GM08714 (cell line): ENCODE results near the gene ZC3H7B.

ENCODE experiments used
- H3K4me3 ChIP-seq: fragments of 200-500 bp; sonication (Bioruptor generic); 2 replicates; pipeline ENCODE4 v1.5.1; 2014; ENCODE audit warnings: mild to moderate bottlenecking, low read length, inconsistent platforms
- ZNF274 ChIP-seq: IDR thresholded peaks from 2 replicates; pipeline ENCODE4 v1.6.1; 2012; ENCODE audit warnings: mild to moderate bottlenecking, low read depth, low read length

The ZC3H7B gene

DNA sequence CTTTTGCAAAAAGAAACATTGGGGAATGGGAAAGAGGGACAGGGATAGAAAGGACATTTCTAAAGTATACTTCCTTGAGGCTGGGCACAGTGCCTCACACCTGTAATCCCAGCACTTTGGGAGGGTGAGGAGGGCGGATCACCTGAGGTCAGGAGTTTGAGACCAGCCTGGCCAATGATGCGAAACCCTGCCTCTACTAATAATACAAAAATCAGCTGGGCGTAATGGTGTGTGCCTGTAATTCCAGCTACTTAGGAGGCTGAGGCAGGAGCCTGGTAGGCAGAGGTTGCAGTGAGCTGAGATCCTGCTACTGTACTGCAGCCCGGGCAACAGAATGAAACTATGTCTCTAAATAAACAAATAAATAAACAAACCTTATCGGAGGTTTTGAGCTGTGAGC lies 64.1 kb downstream of the ZC3H7B start:
- no peak for TF ChIP-seq ZNF274
- no peak overlapping the region for H3K4me3 ChIP-seq

DNA sequence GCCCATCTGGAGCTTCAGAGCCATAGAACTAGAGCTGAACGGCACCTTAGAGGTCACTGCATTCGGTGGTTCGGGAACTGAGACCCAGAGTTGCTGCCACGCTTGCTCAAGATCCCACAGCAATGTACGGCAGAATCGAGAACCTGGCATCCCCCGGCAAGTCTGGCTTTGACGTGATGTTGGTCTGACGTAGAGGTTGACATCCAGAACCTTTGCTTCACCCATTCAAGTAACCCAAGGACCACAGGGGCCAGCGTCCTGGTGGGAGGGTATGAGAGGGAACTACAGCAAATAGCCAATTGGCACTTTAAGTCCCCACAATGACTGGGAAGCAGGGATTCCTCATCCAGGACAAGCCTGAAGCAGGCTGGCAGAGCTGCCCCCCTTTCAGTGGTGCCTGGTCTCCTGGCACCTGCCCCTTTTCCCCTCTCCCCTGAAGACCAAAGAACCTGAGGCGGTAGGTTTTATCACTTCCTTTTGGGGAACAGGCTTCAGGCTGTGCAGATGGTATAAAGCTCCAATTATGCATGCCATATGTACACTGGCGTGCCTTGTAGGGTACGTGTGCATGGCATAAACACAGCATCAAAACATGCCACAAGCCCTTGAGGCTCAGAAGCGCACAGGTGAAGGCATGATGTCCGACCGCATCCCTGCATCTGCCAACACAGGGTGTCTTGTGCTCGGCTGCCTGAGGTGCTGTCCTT lies 65.2 kb downstream of the ZC3H7B start:
- no peak for TF ChIP-seq ZNF274
- H3K4me3 ChIP-seq: no peak overlapping the region

DNA sequence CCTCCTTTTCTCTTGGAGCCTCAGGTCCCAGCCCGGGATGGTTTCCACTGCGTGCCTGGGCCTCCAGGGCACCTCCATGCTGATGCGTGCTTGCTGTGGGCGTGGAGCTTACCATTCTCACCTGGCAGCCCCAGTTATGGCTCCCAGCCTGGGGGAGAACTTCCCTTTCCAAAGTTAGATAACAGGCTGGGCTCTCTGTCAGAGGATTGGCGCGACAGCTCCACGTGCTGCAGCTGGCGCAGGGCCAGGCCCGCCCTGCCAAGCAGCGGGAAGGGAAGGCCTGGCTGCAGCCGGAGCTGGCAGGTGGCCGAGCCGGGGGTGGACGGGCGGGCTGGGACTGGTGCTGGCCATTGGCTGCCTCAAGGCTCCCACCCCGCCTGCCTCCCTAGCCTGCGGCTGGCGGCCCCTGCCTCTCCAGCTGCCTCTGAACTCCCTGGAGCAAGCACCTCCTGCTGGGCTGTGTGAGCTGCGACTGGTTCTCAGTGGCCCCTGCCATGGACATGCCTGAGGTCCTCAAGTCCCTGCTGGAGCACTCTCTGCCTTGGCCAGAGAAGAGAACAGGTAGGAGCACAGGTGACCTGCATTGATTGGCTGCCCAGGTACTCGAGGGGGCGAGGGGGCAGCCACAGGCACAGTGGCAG lies 65.8 kb downstream of the ZC3H7B start:
- no peak for TF ChIP-seq ZNF274
- H3K4me3 ChIP-seq: no peak overlapping the region

DNA sequence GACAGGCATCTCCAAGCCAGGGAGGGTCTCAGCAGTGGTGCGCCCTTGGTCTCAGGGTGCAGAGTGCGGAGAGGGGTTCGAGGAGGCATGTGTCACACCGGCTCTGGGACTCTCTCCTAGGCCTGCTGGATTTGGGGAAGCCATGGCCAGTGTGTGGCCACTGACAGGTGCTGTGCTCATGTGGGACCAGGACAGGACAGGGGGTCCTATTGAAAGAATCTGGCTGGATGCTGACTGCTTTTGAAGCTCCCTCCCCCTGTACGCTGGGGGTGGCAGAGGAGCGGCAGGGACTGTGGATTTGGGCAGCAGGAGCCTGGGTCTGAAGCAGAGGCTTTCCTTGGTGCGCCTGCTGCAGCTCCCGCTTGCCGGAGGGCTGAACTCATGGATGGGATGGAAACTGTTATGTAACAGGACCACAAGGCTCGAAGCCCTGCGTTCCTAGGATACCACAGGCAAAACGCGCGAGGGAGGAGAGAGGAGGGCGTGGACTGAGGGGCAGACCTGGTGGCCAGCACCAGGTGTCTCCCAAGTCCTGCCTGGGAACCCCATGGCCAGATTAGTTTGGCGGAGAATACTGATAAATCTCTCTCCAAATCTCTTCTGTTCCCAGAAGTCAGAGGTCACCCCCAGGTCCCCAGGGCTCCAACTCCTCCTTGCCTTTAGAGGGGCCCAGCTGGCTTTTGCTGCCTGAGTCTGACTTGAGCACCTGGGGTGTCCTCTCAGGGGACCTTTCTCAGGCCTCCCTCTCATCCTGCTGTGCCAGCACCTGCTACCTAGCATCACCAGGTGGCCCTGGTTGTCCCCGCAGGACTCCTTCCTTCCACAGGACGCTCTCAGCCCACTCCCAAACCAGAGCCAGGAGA lies 66.6 kb downstream of the ZC3H7B start:
- no peak overlapping the region for H3K4me3 ChIP-seq
- TF ChIP-seq ZNF274: no peak

DNA sequence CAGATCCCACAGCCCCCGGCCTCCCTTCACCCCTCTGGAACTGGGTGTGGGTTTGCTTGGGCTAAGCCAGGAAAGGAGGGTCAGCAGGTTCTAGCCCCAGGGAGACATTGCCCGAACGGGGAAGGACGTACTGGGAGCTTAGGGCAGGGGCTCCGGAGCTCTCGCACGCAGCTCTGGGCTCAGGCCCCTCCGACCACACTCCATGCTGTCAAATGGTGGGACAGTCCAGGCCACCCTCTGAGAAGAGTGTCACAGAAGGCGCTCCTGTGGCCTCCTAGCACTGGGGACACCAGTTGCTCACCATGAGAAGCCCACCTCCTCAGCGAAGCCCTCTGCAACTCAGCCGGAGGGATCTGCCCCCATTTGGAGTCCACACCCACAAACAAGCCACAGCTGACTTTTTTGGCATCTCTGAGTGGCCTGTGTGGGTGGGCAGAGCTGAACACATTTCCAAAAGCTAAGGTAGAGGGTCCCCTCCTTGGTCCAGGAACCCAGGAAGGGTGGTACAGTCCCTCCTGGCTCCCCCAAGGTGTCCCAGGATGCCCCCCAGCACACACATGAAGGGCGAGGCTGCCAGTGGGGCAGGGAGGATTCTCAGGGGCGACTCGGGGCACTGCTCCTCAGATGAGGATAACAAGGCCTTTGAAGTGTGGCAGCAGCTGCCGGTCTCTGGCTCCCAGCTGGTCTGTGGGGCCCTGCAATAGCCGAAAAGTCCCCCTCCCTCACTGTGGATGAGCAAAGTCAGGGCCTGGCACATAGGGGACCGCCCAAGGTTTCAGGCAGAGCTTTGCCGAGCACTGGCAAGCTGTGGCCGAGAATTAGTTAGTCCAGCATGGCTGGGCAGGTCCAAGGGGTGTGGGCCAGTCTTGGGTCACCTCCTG lies 67.5 kb downstream of the ZC3H7B start:
- no peak for TF ChIP-seq ZNF274
- no peak overlapping the region for H3K4me3 ChIP-seq

DNA sequence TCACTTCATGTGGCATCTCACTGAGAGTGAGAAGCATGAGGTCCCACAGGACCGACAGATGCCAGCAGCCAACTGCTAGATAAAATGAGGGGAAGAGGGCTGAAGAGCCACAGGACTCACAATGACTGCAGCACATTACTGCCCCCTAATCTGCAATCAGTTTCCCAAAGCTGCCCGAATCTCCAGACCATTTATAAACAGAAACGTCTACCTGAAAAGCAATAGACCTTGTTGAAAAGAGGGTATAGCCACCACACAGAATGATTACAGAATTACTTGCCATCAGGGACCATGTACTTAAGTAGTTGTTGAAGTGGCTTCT lies 68.1 kb downstream of the ZC3H7B start:
- no peak for TF ChIP-seq ZNF274
- H3K4me3 ChIP-seq: no peak overlapping the region

DNA sequence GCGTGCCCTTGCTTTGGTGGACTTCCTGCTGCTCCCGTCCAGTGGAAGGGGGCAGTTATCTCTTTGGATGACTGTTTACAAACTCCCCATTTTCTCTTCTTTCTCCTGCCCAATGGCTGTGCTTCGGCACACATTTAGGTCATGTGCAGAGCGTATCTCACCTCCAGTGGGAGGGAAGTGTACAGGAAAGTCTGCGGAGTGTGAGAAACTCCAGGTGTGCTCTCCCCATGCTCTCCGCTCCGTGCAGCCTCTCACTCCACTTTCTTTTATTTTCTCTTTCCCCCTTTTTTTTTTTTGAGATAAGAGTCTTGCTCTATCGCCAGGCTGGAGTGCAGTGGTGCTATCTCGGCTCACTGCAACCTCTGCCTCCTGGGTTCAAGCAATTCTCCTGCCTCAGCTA lies 68.5 kb downstream of the ZC3H7B start:
- TF ChIP-seq ZNF274: no peak
- no peak overlapping the region for H3K4me3 ChIP-seq

DNA sequence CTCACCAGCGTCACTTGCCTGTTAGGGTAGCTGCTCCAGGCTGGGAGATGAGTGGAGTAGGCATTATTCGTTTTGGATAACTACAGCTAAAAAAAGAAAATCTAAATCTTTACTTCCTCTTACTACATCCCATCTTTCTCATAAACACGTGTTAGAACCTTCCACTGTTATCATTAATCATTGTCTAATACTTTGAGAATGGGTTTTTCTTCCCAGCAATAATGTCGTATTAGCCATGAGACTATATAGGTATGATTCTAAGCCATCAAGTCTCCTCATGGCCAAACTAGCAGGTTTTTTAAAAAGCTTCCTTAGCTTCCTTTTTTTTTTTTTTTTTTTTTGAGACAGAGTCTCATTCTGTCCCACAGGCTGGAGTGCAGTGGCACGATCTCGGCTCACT lies 76.5 kb downstream of the ZC3H7B start:
- no peak for TF ChIP-seq ZNF274
- no peak overlapping the region for H3K4me3 ChIP-seq

DNA sequence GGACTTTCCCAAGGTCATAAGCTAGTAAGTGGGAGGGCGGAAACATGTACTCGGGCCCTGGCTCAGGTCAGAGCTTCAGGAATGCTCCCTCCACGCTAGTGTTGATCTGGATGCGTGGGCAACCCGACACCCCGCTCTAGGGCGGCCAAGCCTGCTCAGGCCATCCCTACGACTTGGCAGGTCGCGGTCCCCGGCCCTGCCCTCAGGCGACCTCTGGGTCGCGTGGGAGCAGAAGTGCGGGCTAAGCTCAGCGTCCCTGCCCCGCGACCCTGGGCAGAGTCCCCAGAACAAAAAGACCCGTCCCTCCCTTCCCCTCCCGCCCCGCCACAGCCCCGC lies 79.6 kb downstream of the ZC3H7B start:
- peak overlapping the region; percentile 72; the same call in 1 of the 2 replicates for H3K4me3 ChIP-seq
- no peak for TF ChIP-seq ZNF274

DNA sequence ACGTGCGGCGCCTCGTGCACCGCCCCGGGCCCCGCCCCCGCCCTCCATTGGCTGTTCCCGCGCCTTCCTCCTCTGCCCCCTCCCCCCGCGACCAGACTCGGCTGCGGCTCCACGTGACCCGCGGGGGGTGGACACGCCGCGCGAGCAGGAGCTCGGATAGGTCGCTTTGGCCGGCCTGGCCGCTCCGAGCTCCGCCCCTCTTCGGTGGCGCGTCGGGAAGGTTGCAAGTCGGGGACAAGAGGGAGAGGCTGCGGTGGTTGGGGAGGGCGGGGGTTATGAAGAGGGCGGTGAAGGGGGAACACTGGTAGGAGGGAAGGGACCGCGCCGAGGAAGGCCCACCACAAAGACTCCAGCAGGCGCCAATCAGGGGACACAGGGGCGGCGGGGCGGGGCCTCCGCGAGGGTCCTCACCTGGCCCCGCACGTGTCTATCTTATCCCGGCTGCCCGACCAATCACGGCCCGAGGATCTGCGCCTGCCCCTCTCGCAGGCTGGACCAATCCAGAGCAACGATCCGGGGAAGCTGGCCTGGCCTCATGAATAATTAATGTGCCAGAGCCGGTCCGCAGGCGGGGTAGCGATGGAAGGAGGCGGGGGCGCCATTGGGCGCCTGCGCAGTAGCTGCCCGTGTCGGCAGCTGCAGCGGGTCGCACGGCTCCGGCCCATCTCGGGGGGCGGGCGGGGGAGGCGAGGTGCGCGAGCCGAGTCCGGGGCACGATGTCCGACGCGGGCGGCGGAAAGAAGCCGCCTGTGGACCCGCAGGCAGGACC lies 80.2 kb downstream of the ZC3H7B start, which contains the start of gene TEF:
TEF (plus strand) TSS at position 614 of the 769 bp plus-strand sequence; CDS start at position 717, 103 bp downstream.
- no peak for TF ChIP-seq ZNF274
- peak within 1 kb of the TSS; percentile 72 for H3K4me3 ChIP-seq

DNA sequence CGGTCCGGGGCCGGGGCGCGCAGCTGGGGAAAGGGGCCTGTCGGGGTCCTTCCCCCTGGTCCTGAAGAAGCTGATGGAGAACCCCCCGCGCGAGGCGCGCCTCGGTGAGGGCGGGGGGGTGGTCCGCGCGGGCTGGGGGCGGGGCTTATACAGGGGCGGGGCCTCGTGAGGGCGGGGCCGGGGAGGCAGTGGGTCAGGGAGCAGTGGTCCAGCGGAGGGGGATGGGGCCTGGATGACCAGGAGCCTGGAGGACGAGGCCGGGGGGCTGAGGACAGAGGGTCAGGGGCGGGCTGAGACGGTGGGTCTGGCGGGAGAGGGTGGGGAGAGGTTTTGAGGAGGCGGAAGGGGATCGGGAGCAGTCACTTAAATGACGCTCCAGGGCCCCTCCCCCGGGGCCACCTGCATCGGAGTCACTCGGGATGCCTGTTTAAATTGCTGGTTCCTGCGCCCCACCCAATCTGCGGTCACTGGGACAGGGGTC lies 80.8 kb downstream of the ZC3H7B start:
- peak overlapping the region; percentile 62 for H3K4me3 ChIP-seq
- TF ChIP-seq ZNF274: no peak

DNA sequence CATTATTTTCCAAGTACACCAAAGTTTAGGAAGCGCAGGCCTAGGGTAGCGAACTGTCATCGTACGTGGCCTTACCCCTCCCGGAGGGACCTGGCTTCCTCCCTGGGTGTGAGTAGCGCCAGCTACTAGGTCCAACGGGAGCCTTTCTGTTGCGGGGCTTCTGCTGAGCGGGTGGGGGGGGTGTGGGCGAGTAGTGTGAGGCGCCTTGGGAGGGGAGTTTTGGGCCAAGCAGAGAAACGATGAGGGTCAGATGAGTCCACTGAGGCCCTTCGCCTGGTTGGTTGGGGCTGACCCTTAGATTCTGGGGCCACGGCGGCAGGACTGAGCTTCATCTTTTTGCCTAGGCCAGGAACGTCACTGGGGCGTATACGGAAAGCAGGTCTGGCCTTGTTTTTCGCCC lies 81.3 kb downstream of the ZC3H7B start:
- peak overlapping the region; percentile 62 for H3K4me3 ChIP-seq
- TF ChIP-seq ZNF274: no peak

DNA sequence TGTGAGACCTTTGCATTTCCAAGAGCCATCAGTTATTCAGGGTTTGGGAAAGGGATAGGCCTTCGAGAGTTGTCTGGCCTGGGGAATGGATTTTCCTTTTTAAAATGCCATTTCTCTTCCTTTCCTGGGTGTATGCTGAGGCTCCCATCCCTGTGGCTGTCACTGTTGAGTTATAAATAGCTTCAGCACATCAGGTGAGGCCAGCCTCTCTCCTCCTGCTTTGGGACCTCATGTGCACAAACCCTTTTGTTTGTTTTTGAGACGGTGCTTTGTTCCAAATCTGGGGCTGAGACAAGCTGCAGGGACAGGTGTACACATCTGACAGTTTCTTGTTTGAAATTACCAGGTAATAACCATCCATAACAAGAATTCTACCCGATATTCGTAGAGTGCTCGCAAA lies 81.8 kb downstream of the ZC3H7B start:
- no peak for TF ChIP-seq ZNF274
- H3K4me3 ChIP-seq: no peak overlapping the region; the same call in 1 of the 2 replicates

DNA sequence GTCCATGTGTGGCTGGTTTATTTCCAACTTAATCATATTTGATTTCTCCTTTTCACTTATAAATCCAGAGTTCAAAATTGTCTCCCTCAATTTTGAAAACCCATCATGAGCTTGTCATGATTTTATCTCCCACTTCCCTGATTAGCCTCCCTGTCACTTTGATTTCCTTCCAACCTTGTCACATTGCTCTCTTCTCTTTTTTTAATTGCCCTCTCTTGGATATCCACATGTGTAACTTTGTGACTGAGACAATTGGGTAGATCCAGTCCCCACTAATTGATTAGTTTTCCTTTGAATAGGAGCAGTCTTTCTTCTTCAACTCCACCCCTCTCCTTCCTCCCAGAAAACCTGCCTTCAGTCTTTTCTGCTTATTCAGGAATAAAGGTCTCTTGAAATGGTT lies 82.8 kb downstream of the ZC3H7B start:
- no peak for TF ChIP-seq ZNF274
- H3K4me3 ChIP-seq: no peak overlapping the region
